ENCODE measurements around the gene HUS1.
"Not testable (repeated sequence)": the region's sequence is repeated elsewhere in the genome, so short reads cannot be mapped to it uniquely, and the experiment has no call there.

Gene HUS1

GRCh38 chr7:47923081-47923875, 56.1 kb downstream of the HUS1 start:
- DNase-seq (ENCODE audit: low read depth): not testable (repeated sequence)

- not testable (repeated sequence) for DNase-seq (ENCODE audit: low read depth)
Measured at GRCh38 chr7:47916514-47916913, 62.9 kb downstream of the HUS1 start.

- no peak for DNase-seq (ENCODE audit: low read depth)
Measured at GRCh38 chr7:47915616-47915976, 63.8 kb downstream of the HUS1 start.

GRCh38 chr7:47914717-47915615, 64.4 kb downstream of the HUS1 start:
- no peak for DNase-seq (ENCODE audit: low read depth)

Data from fibroblast of the conjunctiva (primary cell).